Adrenal gland (tissue), 5 donors: ENCODE data around the gene KLF9.

Source experiments
- CTCF ChIP-seq, 6 experiments: fragments of 450-650 bp in 4 of 6; fragments of 200-600 bp in 2 of 6; sonication (generic) in 1 of 6; IDR thresholded peaks; 1 replicate in 5 of 6; 2 replicates in 1 of 6; pipeline versions ENCODE4 v1.5.1 to v1.8.0; 2016 to 2021; ENCODE audit warnings: antibody characterized with exemption in 6 of 6, mild to moderate bottlenecking in 2 of 6, moderate library complexity in 1 of 6
- POLR2A ChIP-seq, 2 donors: fragments of 450-650 bp; IDR thresholded peaks; one replicate each; pipeline ENCODE4 v1.6.1; 2017; ENCODE audit warnings: antibody characterized with exemption in 2 of 2, mild to moderate bottlenecking in 2 of 2, moderate library complexity in 1 of 2
- donor health status: DM: no; HTN: no; CAD: no.

DNA sequence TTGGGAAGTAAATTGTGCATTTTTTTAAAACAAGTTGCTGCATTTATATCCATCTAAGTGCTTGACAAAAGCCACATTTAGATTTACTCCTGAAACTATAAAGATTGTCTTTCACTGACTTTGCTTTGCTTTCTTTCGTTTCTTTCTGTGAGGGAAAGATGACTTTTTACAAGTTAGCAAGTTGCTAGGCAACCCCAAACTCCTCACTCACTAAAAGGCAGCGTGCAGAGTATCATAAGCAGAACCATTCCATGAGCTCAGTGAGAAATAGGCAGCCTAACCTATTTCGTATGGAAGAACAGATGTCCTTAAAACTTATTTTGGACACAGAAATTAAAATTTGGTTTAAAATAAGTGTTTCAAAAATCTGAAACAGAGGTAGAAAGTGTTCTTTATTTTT is 29.0 kb downstream of the KLF9 start:
- TF ChIP-seq CTCF (IDR thresholded peaks at IDR 0.05): no peak
- no peak for TF ChIP-seq POLR2A (IDR thresholded peaks at IDR 0.05)
